HCT116 (cell line): ENCODE measurements around the gene ETS2. TPM values are rescaled to one million over a fixed set of nuclear protein-coding genes. Genes with fewer than 3 reads are reported as not detected.

Source experiments
- ATAC-seq: fragments of 200-7000 bp; cut with Tn5 transposase; 2 replicates; pipeline ENCODE4 v1.9.1; 2020; ENCODE audit warnings: mild to moderate bottlenecking, moderate library complexity
- BruUV-seq: library from RNA; stranded (reverse); fragments of 400-500 nt; replicated peaks from 2 replicates; lab custom pipeline; 2021; lab: Mats Ljungman, UMichigan
- CTCF ChIA-PET: fragments of 300-600 bp; sonication (Branson Sonifier 250); formaldehyde crosslinking; loops from one replicate; lab custom pipeline; 2021; ENCODE audit warnings: antibody characterized with exemption; lab: Charles Lee
- POLR2A ChIA-PET: fragments of 300-600, 350-600 bp; sonication (Branson Sonifier 250); formaldehyde crosslinking; loops from one replicate; lab custom pipeline; 2021; ENCODE audit warnings: antibody characterized with exemption; lab: Charles Lee
- RAD21 ChIA-PET, 2 experiments: fragments of 300-600 bp; sonication (Branson Sonifier 250); formaldehyde crosslinking; loops; one replicate each; lab custom pipeline; 2023; ENCODE audit warnings: low total read pairs in 2 of 2; ENCODE audit not compliant: uncharacterized antibody in 2 of 2, unreplicated experiment in 2 of 2, low non-redundant PET in 1 of 2; lab: Charles Lee
- DNase-seq: peaks from one replicate; pipeline ENCODE4 v3.0.0-alpha.2; 2010; ENCODE audit warnings: low read depth, low spot score
- H2AFZ ChIP-seq: fragments of 200-600 bp; shearing (Covaris generic), sonication (generic); 2 replicates; pipeline ENCODE4 v1.6.1; 2017; ENCODE audit warnings: low read depth, mixed run types, mixed read lengths, antibody characterized with exemption, low read length; ENCODE audit not compliant: poor library complexity, severe bottlenecking
- H3K27ac ChIP-seq: 2 replicates; pipeline ENCODE4 v1.5.1; 2012; ENCODE audit warnings: low read depth, low read length
- H3K27me3 ChIP-seq: fragments of 200-600 bp; sonication (generic); 2 replicates; pipeline ENCODE4 v1.6.1; 2016; ENCODE audit warnings: mixed run types, low read length, mixed read lengths; ENCODE audit not compliant: insufficient read depth
- H3K36me3 ChIP-seq, 2 experiments: fragments of 200-500 bp in 1 of 2; fragments of 200-600 bp in 1 of 2; sonication (Bioruptor generic) in 1 of 2; sonication (generic) in 1 of 2; 2 replicates each; pipeline versions ENCODE4 v1.5.1 to v1.6.1; 2014 to 2016; ENCODE audit warnings: low read length in 2 of 2, inconsistent platforms in 1 of 2, mixed read lengths in 1 of 2, mixed run types in 1 of 2; ENCODE audit not compliant: insufficient read depth in 2 of 2, control insufficient read depth in 1 of 2
- H3K4me1 ChIP-seq, 2 experiments: fragments of 200-600 bp in 1 of 2; sonication (generic) in 1 of 2; 2 replicates each; pipeline versions ENCODE4 v1.5.1 to v1.6.1; 2012 to 2017; ENCODE audit warnings: low read length in 2 of 2, inconsistent platforms in 1 of 2, mild to moderate bottlenecking in 1 of 2, mixed read lengths in 1 of 2, mixed run types in 1 of 2, moderate library complexity in 1 of 2; ENCODE audit not compliant: insufficient read depth in 2 of 2, control insufficient read depth in 1 of 2
- H3K4me2 ChIP-seq: fragments of 200-600 bp; sonication (generic); 2 replicates; pipeline ENCODE4 v1.6.1; 2017; ENCODE audit warnings: mixed run types, low read length, mixed read lengths
- H3K4me3 ChIP-seq, 2 experiments: fragments of 200-600 bp in 1 of 2; sonication (generic) in 1 of 2; replicated peaks in 1 of 2; 2 replicates each; pipeline ENCODE4 v1.5.1; 2011 to 2016; ENCODE audit warnings: low read length in 2 of 2, control low read depth in 1 of 2, low read depth in 1 of 2, mild to moderate bottlenecking in 1 of 2, mixed read lengths in 1 of 2, mixed run types in 1 of 2
- H3K79me2 ChIP-seq: fragments of 200-600 bp; sonication (generic); 2 replicates; pipeline ENCODE4 v1.6.1; 2017; ENCODE audit warnings: mild to moderate bottlenecking, mixed run types, low read length, moderate library complexity, mixed read lengths; ENCODE audit not compliant: insufficient read depth
- H3K9ac ChIP-seq: fragments of 200-600 bp; sonication (generic); 2 replicates; pipeline ENCODE4 v1.6.1; 2016; ENCODE audit warnings: low read length, mixed read lengths
- H3K9me2 ChIP-seq: fragments of 200-600 bp; sonication (generic), shearing (Covaris generic); 2 replicates; pipeline ENCODE4 v1.6.1; 2017; ENCODE audit warnings: mixed run types, mild to moderate bottlenecking, moderate library complexity; ENCODE audit not compliant: insufficient read depth
- H3K9me3 ChIP-seq, 2 experiments: fragments of 200-500 bp in 1 of 2; fragments of 200-600 bp in 1 of 2; sonication (Bioruptor generic) in 1 of 2; sonication (generic) in 1 of 2; 2 replicates each; pipeline ENCODE4 v1.6.1; 2014 to 2017; ENCODE audit warnings: low read length in 2 of 2, mixed read lengths in 2 of 2, inconsistent platforms in 1 of 2, low read depth in 1 of 2, mild to moderate bottlenecking in 1 of 2, mixed run types in 1 of 2, moderate library complexity in 1 of 2; ENCODE audit not compliant: control insufficient read depth in 1 of 2, insufficient read depth in 1 of 2
- H4K20me1 ChIP-seq: fragments of 200-600 bp; sonication (generic), shearing (Covaris generic); 2 replicates; pipeline ENCODE4 v1.6.1; 2017; ENCODE audit warnings: mixed run types, mild to moderate bottlenecking, moderate library complexity; ENCODE audit not compliant: insufficient read depth
- ATF3 ChIP-seq: IDR thresholded peaks from 2 replicates; pipeline ENCODE4 v1.6.1; 2012
- CBX3 ChIP-seq: IDR thresholded peaks from 2 replicates; pipeline ENCODE4 v1.6.1; 2012; ENCODE audit warnings: low read depth
- CEBPB ChIP-seq: IDR thresholded peaks from 2 replicates; pipeline ENCODE4 v1.6.1; 2012; ENCODE audit warnings: low read depth
- ELF1 ChIP-seq: IDR thresholded peaks from 2 replicates; pipeline ENCODE4 v1.6.1; 2012; ENCODE audit warnings: low read depth, borderline replicate concordance
- EZH2 ChIP-seq: fragments of 200-600 bp; sonication (generic); IDR thresholded peaks from 2 replicates; pipeline ENCODE4 v1.6.1; 2017; ENCODE audit warnings: antibody characterized with exemption, mixed run types
- FOSL1 ChIP-seq: IDR thresholded peaks from 2 replicates; pipeline ENCODE4 v1.6.1; 2012; ENCODE audit warnings: low read depth
- JUND ChIP-seq: IDR thresholded peaks from 2 replicates; pipeline ENCODE4 v1.6.1; 2012
- MAX ChIP-seq: IDR thresholded peaks from 2 replicates; pipeline ENCODE4 v1.6.1; 2012
- POLR2A ChIP-seq: IDR thresholded peaks from 2 replicates; pipeline ENCODE4 v1.7.0; 2011; ENCODE audit warnings: borderline replicate concordance; ENCODE audit not compliant: insufficient read depth, insufficient read length; ENCODE audit errors: extremely low read depth
- REST ChIP-seq: IDR thresholded peaks from 2 replicates; pipeline ENCODE4 v1.6.1; 2012; ENCODE audit warnings: low read depth
- SIN3A ChIP-seq: IDR thresholded peaks from 2 replicates; pipeline ENCODE4 v1.6.1; 2012; ENCODE audit warnings: low read depth
- ZFX ChIP-seq: fragments of 450-650 bp; IDR thresholded peaks from 2 replicates; pipeline ENCODE4 v1.6.1; 2017
- ZNF274 ChIP-seq: fragments of 200-500 bp; sonication (Bioruptor generic); IDR thresholded peaks from 2 replicates; pipeline ENCODE4 v1.6.1; 2014; ENCODE audit warnings: mild to moderate bottlenecking, low read depth, low read length, inconsistent platforms
- intact Hi-C: fragments of 100-400 bp; cut with micrococcal nuclease; formaldehyde crosslinking; loops from 2 replicates; pipeline ENCODE4 v1.10.0; 2022
- total RNA-seq: library from RNA; stranded (reverse); gene quantifications from one replicate; pipeline ENCODE4 v1.2.1, GENCODE V29; 2021; ENCODE audit not compliant: unreplicated experiment

ETS2 gene
- total RNA-seq, 1 experiment from 2014 or later: 32.9 TPM

DNA sequence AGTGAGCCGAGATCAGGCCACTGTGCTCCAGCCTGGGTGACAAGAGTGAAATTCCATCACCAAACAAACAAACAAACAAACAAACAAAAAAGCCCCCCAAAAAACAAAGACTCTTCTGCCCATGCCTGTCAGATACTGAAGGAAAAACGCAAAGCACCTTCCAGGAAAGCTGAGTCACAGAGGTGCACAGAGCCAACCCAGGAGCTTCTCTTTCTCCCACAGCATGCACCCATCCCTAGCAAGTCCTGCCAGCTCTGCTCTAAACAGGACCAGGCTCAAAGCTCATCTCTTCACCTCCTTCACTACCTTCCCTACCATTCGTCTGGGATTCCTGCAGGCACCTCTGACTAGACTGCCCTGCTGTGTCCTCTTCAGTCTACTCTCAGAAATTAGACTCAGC lies 46.5 kb downstream of the ETS2 start (continued):
- no peak for TF ChIP-seq REST
- TF ChIP-seq JUND: no peak
- TF ChIP-seq EZH2: no peak
- no peak for TF ChIP-seq MAX
- no peak for TF ChIP-seq POLR2A
- no peak for TF ChIP-seq ZFX
- no peak for TF ChIP-seq ZNF274
- TF ChIP-seq ELF1: no peak
- no peak for TF ChIP-seq CEBPB
- TF ChIP-seq ATF3: no peak
- TF ChIP-seq SIN3A: no peak

DNA sequence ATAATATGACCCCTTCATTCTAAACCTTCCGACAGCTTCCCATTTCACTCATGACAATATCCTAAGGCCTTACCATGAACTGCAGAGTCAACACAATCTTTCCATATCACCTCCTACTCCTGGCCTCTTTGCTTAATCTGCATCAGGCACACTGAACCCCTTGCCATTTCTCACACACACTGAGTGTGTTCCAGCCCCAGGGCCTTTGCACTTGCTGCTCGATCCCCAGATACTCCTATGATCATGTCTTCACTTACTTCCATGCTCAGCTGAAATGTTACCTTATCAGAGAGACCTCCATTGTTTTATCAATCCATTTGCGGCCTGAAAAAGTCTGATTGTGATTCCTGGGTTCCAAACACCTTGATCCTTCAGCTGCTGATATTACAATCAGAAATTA lies 47.0 kb downstream of the ETS2 start:
- DNase-seq (no peak), ATAC-seq (no peak)
- peaks cover 5 to 10% of the 10 kb centered on the region in 2 experiments; a peak in 3 of 4 replicates for H3K4me1 ChIP-seq
- no peak overlapping the region for H3K4me2 ChIP-seq
- no peaks in the 10 kb centered on the region for H3K79me2 ChIP-seq
- no peaks in the 10 kb centered on the region for H3K9me3 ChIP-seq
- H4K20me1 ChIP-seq: no peaks in the 10 kb centered on the region
- H3K27ac ChIP-seq: no peak overlapping the region
- H3K9ac ChIP-seq: no peak overlapping the region
- ChIA-PET RAD21 (no interaction called here), CTCF (interaction anchor here (1.3 kb wide), 1 partner anchor 170 kb away, joined by 3 read pairs; no protein-coding TSS in a partner anchor), POLR2A (no interaction called here)
- H3K36me3 ChIP-seq: no peaks in the 10 kb centered on the region
- BruUV-seq: no TSS peak
- TF ChIP-seq POLR2A: no peak
- no peak for TF ChIP-seq ELF1
- no peak for TF ChIP-seq ATF3
- TF ChIP-seq FOSL1: no peak
- TF ChIP-seq CBX3: no peak
- no peak for TF ChIP-seq ZNF274
- TF ChIP-seq EZH2: no peak
- TF ChIP-seq ZFX: no peak
- no peaks in the 10 kb centered on the region for H3K9me2 ChIP-seq
- intact Hi-C loops: no loop called here
- no peak overlapping the region for H2AFZ ChIP-seq
- H3K27me3 ChIP-seq: no peaks in the 10 kb centered on the region
- H3K4me3 ChIP-seq: no peak overlapping the region
